Loucy (cell line): ENCODE data around the gene LATS1.
A peak's percentile ranks its signal among the peaks of the same experiment; 100 is the strongest.

Experiments
- H2AFZ ChIP-seq: fragments of 200-600 bp; sonication (generic); 2 replicates; pipeline ENCODE4 v1.6.0; 2016; ENCODE audit warnings: antibody characterized with exemption, mild to moderate bottlenecking, low read length, moderate library complexity
- H3F3A ChIP-seq: fragments of 200-600 bp; 2 replicates; pipeline ENCODE4 v1.6.0; 2016; ENCODE audit warnings: antibody characterized with exemption, low read depth, mild to moderate bottlenecking
- H3K27me3 ChIP-seq: fragments of 200-600 bp; sonication (generic); 2 replicates; pipeline ENCODE4 v1.6.1; 2014; ENCODE audit warnings: low read length, mild to moderate bottlenecking; ENCODE audit not compliant: insufficient read depth, poor library complexity, severe bottlenecking
- H3K36me3 ChIP-seq: fragments of 200-600 bp; sonication (generic); 2 replicates; pipeline ENCODE4 v1.6.1; 2016; ENCODE audit warnings: low read length; ENCODE audit not compliant: insufficient read depth
- H3K4me1 ChIP-seq: fragments of 200-600 bp; sonication (generic); 2 replicates; pipeline ENCODE4 v1.5.1; 2014; ENCODE audit warnings: low read length, mild to moderate bottlenecking; ENCODE audit not compliant: insufficient read depth, poor library complexity, severe bottlenecking
- H3K4me2 ChIP-seq: fragments of 200-600 bp; sonication (generic); 2 replicates; pipeline ENCODE4 v1.6.0; 2014; ENCODE audit warnings: antibody characterized with exemption, low read length, low read depth, mild to moderate bottlenecking; ENCODE audit not compliant: poor library complexity, severe bottlenecking
- H3K4me3 ChIP-seq: fragments of 200-600 bp; sonication (generic); 2 replicates; pipeline ENCODE4 v1.5.1; 2014; ENCODE audit warnings: low read length, mild to moderate bottlenecking, mixed read lengths; ENCODE audit not compliant: poor library complexity, severe bottlenecking
- H3K79me2 ChIP-seq: fragments of 200-600 bp; sonication (generic); 2 replicates; pipeline ENCODE4 v1.6.1; 2014; ENCODE audit warnings: low read length; ENCODE audit not compliant: insufficient read depth
- H3K9ac ChIP-seq: fragments of 200-600 bp; sonication (generic); 2 replicates; pipeline ENCODE4 v1.6.0; 2014; ENCODE audit warnings: mild to moderate bottlenecking, low read depth, low read length, moderate library complexity; ENCODE audit not compliant: poor library complexity, severe bottlenecking
- H3K9me2 ChIP-seq: fragments of 200-600 bp; sonication (generic); replicated peaks from 2 replicates; pipeline ENCODE4 v1.6.1; 2016; ENCODE audit warnings: low read depth, low read length, mixed read lengths
- H3K9me3 ChIP-seq: fragments of 200-600 bp; sonication (generic); 2 replicates; pipeline ENCODE4 v1.6.1; 2014; ENCODE audit warnings: mild to moderate bottlenecking, antibody characterized with exemption, low read length, low read depth; ENCODE audit not compliant: insufficient read depth
- H4K20me1 ChIP-seq: fragments of 200-600 bp; sonication (generic); 2 replicates; pipeline ENCODE4 v1.6.0; 2014; ENCODE audit warnings: antibody characterized with exemption, low read length, mild to moderate bottlenecking; ENCODE audit not compliant: insufficient read depth, poor library complexity, severe bottlenecking
- EZH2phosphoT487 ChIP-seq: fragments of 200-600 bp; IDR thresholded peaks from 2 replicates; pipeline ENCODE4 v1.6.1; 2018; ENCODE audit warnings: antibody characterized with exemption, mild to moderate bottlenecking, moderate library complexity, borderline replicate concordance
- TF ChIP-seq, protein P1 (sequence below): fragments of 200-600 bp; sonication (generic); conservative IDR thresholded peaks from 2 replicates; pipeline ENCODE4 v1.5.1; 2014; ENCODE audit warnings: mild to moderate bottlenecking, antibody characterized with exemption, low read length

The LATS1 gene

DNA sequence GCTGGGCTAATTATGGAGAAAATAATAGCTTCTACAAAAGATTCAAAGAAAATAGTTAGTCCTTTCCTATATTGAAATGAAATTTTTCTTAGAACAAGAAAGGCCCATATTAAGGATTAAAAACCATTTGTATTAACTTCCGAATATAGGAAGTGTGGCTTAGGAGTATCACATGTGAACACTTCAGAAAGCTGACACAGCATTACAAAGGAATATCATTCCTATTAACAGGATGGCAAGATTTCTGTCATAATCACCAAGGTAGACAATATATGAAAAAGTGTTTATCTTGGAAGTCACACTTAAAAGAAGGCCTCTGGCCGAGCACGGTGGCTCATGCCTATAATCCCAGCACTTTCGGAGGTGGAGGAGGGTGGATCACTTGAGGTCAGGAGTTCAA is 5.4 kb upstream of the LATS1 start:
- no peaks in the 10 kb centered on the region for H4K20me1 ChIP-seq
- no peak for TF ChIP-seq EZH2phosphoT487
- TF ChIP-seq, protein P1, sequence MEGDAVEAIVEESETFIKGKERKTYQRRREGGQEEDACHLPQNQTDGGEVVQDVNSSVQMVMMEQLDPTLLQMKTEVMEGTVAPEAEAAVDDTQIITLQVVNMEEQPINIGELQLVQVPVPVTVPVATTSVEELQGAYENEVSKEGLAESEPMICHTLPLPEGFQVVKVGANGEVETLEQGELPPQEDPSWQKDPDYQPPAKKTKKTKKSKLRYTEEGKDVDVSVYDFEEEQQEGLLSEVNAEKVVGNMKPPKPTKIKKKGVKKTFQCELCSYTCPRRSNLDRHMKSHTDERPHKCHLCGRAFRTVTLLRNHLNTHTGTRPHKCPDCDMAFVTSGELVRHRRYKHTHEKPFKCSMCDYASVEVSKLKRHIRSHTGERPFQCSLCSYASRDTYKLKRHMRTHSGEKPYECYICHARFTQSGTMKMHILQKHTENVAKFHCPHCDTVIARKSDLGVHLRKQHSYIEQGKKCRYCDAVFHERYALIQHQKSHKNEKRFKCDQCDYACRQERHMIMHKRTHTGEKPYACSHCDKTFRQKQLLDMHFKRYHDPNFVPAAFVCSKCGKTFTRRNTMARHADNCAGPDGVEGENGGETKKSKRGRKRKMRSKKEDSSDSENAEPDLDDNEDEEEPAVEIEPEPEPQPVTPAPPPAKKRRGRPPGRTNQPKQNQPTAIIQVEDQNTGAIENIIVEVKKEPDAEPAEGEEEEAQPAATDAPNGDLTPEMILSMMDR: no peak

GRCh38 chr6:149719531-149719930 is 1.6 kb upstream of the LATS1 start:
- Histone ChIP-seq H3K9me2 (no peaks in the 10 kb centered on the region), H2AFZ (no peak overlapping the region), H3K4me3 (no peak overlapping the region), H3K4me2 (no peak overlapping the region), H3K36me3 (peaks cover 5% of the 10 kb centered on the region; the same call in 1 of the 2 replicates), H3K79me2 (peaks cover 48% of the 10 kb centered on the region), H3K27me3 (no peaks in the 10 kb centered on the region), H3K4me1 (peaks cover 20% of the 10 kb centered on the region), H3F3A (no peaks in the 10 kb centered on the region), H3K9ac (peak overlapping the region; percentile 28), H3K9me3 (no peaks in the 10 kb centered on the region), H4K20me1 (peaks cover 28% of the 10 kb centered on the region)
- TF ChIP-seq, protein P1: no peak
- no peak for TF ChIP-seq EZH2phosphoT487

More for the DNA sequence above, 5.4 kb upstream of the LATS1 start:
- Histone ChIP-seq H3K36me3 (peaks cover 30% of the 10 kb centered on the region), H3K9me3 (no peaks in the 10 kb centered on the region), H3K9me2 (no peaks in the 10 kb centered on the region), H3K4me2 (no peak overlapping the region), H3K9ac (no peak overlapping the region), H3K4me1 (peaks cover 17% of the 10 kb centered on the region), H3K79me2 (peaks cover 10% of the 10 kb centered on the region; the same call in 1 of the 2 replicates), H3F3A (peaks cover 2% of the 10 kb centered on the region; the same call in 1 of the 2 replicates), H3K27me3 (no peaks in the 10 kb centered on the region), H2AFZ (no peak overlapping the region), H3K4me3 (no peak overlapping the region)

- Histone ChIP-seq H3K9me3 (no peaks in the 10 kb centered on the region), H3K36me3 (no peaks in the 10 kb centered on the region), H3K4me3 (peak overlapping the region; percentile 81), H4K20me1 (peaks cover 49% of the 10 kb centered on the region), H3F3A (no peaks in the 10 kb centered on the region), H2AFZ (0 out of 2 replicates have a peak overlapping the region, but pooled peaks have one; percentile 75), H3K9ac (peak overlapping the region; percentile 91), H3K4me2 (peak overlapping the region; percentile 93), H3K4me1 (peaks cover 25% of the 10 kb centered on the region), H3K9me2 (no peaks in the 10 kb centered on the region), H3K79me2 (peaks cover 71% of the 10 kb centered on the region), H3K27me3 (no peaks in the 10 kb centered on the region)
- TF ChIP-seq, protein P1: no peak
- TF ChIP-seq EZH2phosphoT487: no peak
Measured at GRCh38 chr6:149717255-149717587, 680 bp downstream of the LATS1 start.
